GM23338 (cell line): ENCODE data around the gene PTGIS. TPM values are rescaled to one million over a fixed set of nuclear protein-coding genes. Genes with fewer than 3 reads are reported as not detected.

Experiments used
- ATAC-seq: fragments of 200-7000 bp; cut with Tn5 transposase; 3 replicates; pipeline ENCODE4 v1.9.1; 2020
- DNase-seq: peaks from one replicate; pipeline ENCODE4 v3.0.0-alpha.2; 2015; ENCODE audit warnings: low spot score
- H2AFZ ChIP-seq: fragments of 200-600 bp; sonication (generic); 2 replicates; pipeline ENCODE4 v1.8.0; 2016; ENCODE audit warnings: antibody characterized with exemption, mild to moderate bottlenecking, moderate library complexity
- H3F3A ChIP-seq: fragments of 200-600 bp; sonication (generic); replicated peaks from 2 replicates; pipeline ENCODE4 v1.8.0; 2017; ENCODE audit warnings: antibody characterized with exemption, mixed run types, low read depth
- H3K27ac ChIP-seq: fragments of 200-600 bp; sonication (generic); 2 replicates; pipeline ENCODE4 v1.6.1; 2016; ENCODE audit warnings: low read depth
- H3K27me3 ChIP-seq: fragments of 200-600 bp; sonication (generic); 2 replicates; pipeline ENCODE4 v1.8.0; 2016; ENCODE audit warnings: mild to moderate bottlenecking, mixed run types, moderate library complexity; ENCODE audit not compliant: insufficient read depth
- H3K36me3 ChIP-seq: fragments of 200-600 bp; sonication (generic); 2 replicates; pipeline ENCODE4 v1.8.0; 2016; ENCODE audit warnings: mild to moderate bottlenecking; ENCODE audit not compliant: insufficient read depth
- H3K4me1 ChIP-seq: fragments of 200-600 bp; sonication (generic); 2 replicates; pipeline ENCODE4 v1.8.0; 2016; ENCODE audit warnings: mild to moderate bottlenecking, moderate library complexity; ENCODE audit not compliant: insufficient read depth
- H3K4me2 ChIP-seq: fragments of 200-600 bp; sonication (generic); 2 replicates; pipeline ENCODE4 v1.7.1; 2017; ENCODE audit warnings: mixed run types
- H3K4me3 ChIP-seq: fragments of 200-600 bp; sonication (generic); 2 replicates; pipeline ENCODE4 v1.6.1; 2016; ENCODE audit warnings: mixed run types
- H3K79me2 ChIP-seq: fragments of 200-600 bp; sonication (generic); replicated peaks from 2 replicates; pipeline ENCODE4 v1.8.0; 2017; ENCODE audit warnings: mild to moderate bottlenecking; ENCODE audit not compliant: insufficient read depth
- H3K9me2 ChIP-seq: fragments of 200-600 bp; sonication (generic); 2 replicates; pipeline ENCODE4 v1.8.0; 2017; ENCODE audit not compliant: insufficient read depth
- H4K20me1 ChIP-seq: fragments of 200-600 bp; sonication (generic); replicated peaks from 2 replicates; pipeline ENCODE4 v1.8.0; 2017; ENCODE audit warnings: mild to moderate bottlenecking; ENCODE audit not compliant: insufficient read depth
- H3K27ac Mint-ChIP-seq: 2 replicates; pipeline ENCODE4 v1.8.0; 2020; ENCODE audit warnings: inconsistent platforms, mild to moderate bottlenecking, moderate library complexity, mixed read lengths
- H3K27me3 Mint-ChIP-seq: 3 replicates; pipeline ENCODE4 v1.8.0; 2022; ENCODE audit warnings: low read depth, mild to moderate bottlenecking, moderate library complexity, mixed read lengths, inconsistent platforms; ENCODE audit not compliant: insufficient read depth, poor library complexity
- H3K36me3 Mint-ChIP-seq: 3 replicates; pipeline ENCODE4 v1.8.0; 2021; ENCODE audit warnings: low read depth, mild to moderate bottlenecking, inconsistent platforms, moderate library complexity, mixed read lengths
- H3K4me1 Mint-ChIP-seq: 3 replicates; pipeline ENCODE4 v1.8.0; 2020; ENCODE audit warnings: mild to moderate bottlenecking, inconsistent platforms, mixed read lengths
- H3K4me3 Mint-ChIP-seq: 3 replicates; pipeline ENCODE4 v1.8.0; 2021; ENCODE audit warnings: moderate library complexity, mild to moderate bottlenecking, inconsistent platforms, mixed read lengths
- H3K9me3 Mint-ChIP-seq: 3 replicates; pipeline ENCODE4 v1.8.0; 2020; ENCODE audit warnings: moderate library complexity, mild to moderate bottlenecking, inconsistent platforms, mixed read lengths
- JUNB ChIP-seq: IDR thresholded peaks from one replicate; pipeline ENCODE4 v1.6.1; 2016; ENCODE audit warnings: antibody characterized with exemption; ENCODE audit not compliant: unreplicated experiment
- NANOG ChIP-seq: IDR thresholded peaks from 2 replicates; pipeline ENCODE4 v1.6.1; 2016; ENCODE audit warnings: antibody characterized with exemption, borderline replicate concordance
- STAT1 ChIP-seq: IDR thresholded peaks from one replicate; pipeline ENCODE4 v1.6.1; 2016; ENCODE audit warnings: antibody characterized with exemption; ENCODE audit not compliant: unreplicated experiment
- ZNF114 ChIP-seq: fragments of 250-450 bp; sonication (Bioruptor Pico); IDR thresholded peaks from 2 replicates; pipeline ENCODE4 v1.5.0; 2020; ENCODE audit warnings: mild to moderate bottlenecking, moderate library complexity
- ZNF331 ChIP-seq: fragments of 250-450 bp; sonication (Bioruptor Pico); IDR thresholded peaks from 2 replicates; pipeline ENCODE4 v1.5.0; 2020; ENCODE audit warnings: low read depth, mild to moderate bottlenecking, moderate library complexity
- polyA plus RNA-seq: library from polyadenylated mRNA; unstranded; fragments of >200 nt; fragmentation: Nextera tagmentation; extraction: Ambion mirVana; gene quantifications from 2 replicates; pipeline ENCODE4 v1.2.1, GENCODE V29; 2016
- total RNA-seq: library from RNA; depleted of rRNA; stranded (reverse); fragments of >200 nt; shearing (Covaris generic); gene quantifications from 2 replicates; pipeline ENCODE4 v1.2.3, GENCODE V29; 2014
- TF ChIP-seq, protein P1 (sequence below): fragments of 250-450 bp; sonication (Bioruptor Pico); IDR thresholded peaks from 2 replicates; pipeline ENCODE4 v1.5.0; 2020; ENCODE audit warnings: mild to moderate bottlenecking, moderate library complexity
- TF ChIP-seq, protein P2 (sequence below): IDR thresholded peaks from one replicate; pipeline ENCODE4 v1.6.1; 2018; ENCODE audit warnings: antibody characterized with exemption; ENCODE audit not compliant: unreplicated experiment
- TF ChIP-seq, protein P3 (sequence below), 2 experiments: fragments of 200-600 bp in 1 of 2; sonication (generic) in 1 of 2; conservative IDR thresholded peaks; 2 replicates each; pipeline versions ENCODE4 v1.5.1 to v1.6.1; 2016 to 2017; ENCODE audit warnings: antibody characterized with exemption in 2 of 2, low read depth in 2 of 2, mild to moderate bottlenecking in 2 of 2, moderate library complexity in 1 of 2

The PTGIS gene
- total and polyA plus RNA-seq, 2 experiments from 2014 or later = 6.6 to 28.7 TPM

DNA sequence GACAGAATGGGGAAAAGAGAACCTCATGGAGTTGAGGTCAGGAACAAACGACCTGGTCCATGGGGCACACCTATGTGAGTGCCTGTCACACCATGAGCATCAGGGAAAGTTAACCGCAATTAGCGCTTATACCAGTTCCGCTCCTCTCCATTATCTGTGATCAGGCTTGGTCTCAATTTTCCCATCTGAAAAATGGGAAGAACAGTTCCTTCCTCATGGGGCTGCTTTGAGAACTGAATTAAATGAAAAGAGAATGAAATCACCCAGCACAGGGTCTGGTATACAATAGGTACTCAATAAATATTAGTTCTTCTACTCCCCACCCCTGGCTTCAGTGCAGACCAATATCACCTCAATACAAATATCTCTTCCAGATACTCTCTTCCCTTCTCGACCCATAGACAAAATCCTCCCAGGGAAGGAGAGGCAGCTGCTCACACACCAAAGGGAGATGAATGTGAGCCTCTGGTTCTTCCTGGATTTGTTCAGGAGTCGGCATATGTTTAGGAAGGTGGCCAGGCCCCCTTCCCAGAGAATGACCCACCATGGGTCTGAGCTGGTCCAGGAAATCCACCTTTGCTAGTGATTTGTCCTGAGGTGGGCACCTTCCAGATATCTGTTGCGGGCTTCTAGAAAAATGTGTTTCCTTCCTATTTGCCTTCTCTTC, 2.4 kb upstream of the PTGIS start (continued):
- TF ChIP-seq, protein P1, sequence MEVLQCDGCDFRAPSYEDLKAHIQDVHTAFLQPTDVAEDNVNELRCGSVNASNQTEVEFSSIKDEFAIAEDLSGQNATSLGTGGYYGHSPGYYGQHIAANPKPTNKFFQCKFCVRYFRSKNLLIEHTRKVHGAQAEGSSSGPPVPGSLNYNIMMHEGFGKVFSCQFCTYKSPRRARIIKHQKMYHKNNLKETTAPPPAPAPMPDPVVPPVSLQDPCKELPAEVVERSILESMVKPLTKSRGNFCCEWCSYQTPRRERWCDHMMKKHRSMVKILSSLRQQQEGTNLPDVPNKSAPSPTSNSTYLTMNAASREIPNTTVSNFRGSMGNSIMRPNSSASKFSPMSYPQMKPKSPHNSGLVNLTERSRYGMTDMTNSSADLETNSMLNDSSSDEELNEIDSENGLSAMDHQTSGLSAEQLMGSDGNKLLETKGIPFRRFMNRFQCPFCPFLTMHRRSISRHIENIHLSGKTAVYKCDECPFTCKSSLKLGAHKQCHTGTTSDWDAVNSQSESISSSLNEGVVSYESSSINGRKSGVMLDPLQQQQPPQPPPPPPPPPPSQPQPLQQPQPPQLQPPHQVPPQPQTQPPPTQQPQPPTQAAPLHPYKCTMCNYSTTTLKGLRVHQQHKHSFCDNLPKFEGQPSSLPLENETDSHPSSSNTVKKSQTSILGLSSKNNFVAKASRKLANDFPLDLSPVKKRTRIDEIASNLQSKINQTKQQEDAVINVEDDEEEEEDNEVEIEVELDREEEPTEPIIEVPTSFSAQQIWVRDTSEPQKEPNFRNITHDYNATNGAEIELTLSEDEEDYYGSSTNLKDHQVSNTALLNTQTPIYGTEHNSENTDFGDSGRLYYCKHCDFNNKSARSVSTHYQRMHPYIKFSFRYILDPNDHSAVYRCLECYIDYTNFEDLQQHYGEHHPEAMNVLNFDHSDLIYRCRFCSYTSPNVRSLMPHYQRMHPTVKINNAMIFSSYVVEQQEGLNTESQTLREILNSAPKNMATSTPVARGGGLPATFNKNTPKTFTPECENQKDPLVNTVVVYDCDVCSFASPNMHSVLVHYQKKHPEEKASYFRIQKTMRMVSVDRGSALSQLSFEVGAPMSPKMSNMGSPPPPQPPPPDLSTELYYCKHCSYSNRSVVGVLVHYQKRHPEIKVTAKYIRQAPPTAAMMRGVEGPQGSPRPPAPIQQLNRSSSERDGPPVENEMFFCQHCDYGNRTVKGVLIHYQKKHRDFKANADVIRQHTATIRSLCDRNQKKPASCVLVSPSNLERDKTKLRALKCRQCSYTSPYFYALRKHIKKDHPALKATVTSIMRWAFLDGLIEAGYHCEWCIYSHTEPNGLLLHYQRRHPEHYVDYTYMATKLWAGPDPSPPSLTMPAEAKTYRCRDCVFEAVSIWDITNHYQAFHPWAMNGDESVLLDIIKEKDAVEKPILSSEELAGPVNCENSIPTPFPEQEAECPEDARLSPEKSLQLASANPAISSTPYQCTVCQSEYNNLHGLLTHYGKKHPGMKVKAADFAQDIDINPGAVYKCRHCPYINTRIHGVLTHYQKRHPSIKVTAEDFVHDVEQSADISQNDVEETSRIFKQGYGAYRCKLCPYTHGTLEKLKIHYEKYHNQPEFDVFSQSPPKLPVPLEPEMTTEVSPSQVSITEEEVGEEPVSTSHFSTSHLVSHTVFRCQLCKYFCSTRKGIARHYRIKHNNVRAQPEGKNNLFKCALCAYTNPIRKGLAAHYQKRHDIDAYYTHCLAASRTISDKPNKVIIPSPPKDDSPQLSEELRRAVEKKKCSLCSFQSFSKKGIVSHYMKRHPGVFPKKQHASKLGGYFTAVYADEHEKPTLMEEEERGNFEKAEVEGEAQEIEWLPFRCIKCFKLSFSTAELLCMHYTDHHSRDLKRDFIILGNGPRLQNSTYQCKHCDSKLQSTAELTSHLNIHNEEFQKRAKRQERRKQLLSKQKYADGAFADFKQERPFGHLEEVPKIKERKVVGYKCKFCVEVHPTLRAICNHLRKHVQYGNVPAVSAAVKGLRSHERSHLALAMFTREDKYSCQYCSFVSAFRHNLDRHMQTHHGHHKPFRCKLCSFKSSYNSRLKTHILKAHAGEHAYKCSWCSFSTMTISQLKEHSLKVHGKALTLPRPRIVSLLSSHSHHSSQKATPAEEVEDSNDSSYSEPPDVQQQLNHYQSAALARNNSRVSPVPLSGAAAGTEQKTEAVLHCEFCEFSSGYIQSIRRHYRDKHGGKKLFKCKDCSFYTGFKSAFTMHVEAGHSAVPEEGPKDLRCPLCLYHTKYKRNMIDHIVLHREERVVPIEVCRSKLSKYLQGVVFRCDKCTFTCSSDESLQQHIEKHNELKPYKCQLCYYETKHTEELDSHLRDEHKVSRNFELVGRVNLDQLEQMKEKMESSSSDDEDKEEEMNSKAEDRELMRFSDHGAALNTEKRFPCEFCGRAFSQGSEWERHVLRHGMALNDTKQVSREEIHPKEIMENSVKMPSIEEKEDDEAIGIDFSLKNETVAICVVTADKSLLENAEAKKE = no peak
- no peak for TF ChIP-seq NANOG
- no peak for TF ChIP-seq ZNF331

DNA sequence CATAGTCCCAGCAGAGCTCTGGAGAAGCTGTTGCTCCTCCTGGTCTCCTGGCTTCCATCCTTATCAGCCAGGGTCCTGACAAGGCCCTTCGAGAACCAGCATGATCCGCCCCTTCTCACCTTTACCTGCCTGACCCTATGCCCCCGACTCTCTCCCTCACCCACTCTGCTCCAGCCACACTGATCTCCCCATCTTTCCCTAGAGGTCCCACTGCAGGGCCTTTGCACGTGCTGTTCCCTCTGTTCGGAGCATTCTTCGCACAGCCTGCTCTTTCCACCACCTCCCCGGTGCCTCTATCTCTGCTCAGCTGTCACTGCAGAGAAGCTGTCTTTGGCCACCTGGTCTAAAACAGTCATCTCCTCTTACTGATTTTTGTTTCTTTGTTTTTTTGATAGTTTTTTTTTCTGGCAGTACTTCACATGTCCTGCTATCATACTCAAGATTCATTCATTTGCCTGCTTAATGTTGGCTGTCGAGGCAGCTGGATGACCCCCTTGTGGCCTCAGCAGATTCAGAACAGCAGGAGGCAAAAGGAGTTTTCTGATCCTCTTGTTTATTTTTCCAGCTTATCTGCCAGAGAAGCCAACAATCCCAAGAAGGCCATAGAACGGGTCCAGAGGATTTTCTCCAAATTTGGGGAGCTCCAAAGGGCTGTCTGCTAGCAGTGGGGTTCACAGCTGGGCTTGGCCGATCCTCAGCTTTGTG, 1.6 kb upstream of the PTGIS start:
- Mint-ChIP-seq H3K27me3 (peaks cover 16% of the 10 kb centered on the region), H3K27ac (peak overlapping the region; percentile 89; the same call in 1 of the 2 replicates), H3K4me1 (peaks cover 45% of the 10 kb centered on the region), H3K9me3 (no peaks in the 10 kb centered on the region), H3K4me3 (peak overlapping the region; percentile 79), H3K36me3 (peaks cover 6% of the 10 kb centered on the region; the same call in 2 of the 3 replicates)
- Histone ChIP-seq H4K20me1 (no peaks in the 10 kb centered on the region), H3F3A (0 out of 2 replicates have a peak, but pooled peaks cover 8% of the 10 kb centered on the region), H3K36me3 (no peaks in the 10 kb centered on the region), H3K27me3 (no peaks in the 10 kb centered on the region), H2AFZ (no peak overlapping the region), H3K4me3 (peak overlapping the region; percentile 62), H3K4me1 (peaks cover 44% of the 10 kb centered on the region), H3K9me2 (no peaks in the 10 kb centered on the region), H3K27ac (peak overlapping the region; percentile 99), H3K4me2 (peak overlapping the region; percentile 89), H3K79me2 (peaks cover 25% of the 10 kb centered on the region)
- ATAC-seq (no peak), DNase-seq (no peak)
- TF ChIP-seq, protein P2, sequence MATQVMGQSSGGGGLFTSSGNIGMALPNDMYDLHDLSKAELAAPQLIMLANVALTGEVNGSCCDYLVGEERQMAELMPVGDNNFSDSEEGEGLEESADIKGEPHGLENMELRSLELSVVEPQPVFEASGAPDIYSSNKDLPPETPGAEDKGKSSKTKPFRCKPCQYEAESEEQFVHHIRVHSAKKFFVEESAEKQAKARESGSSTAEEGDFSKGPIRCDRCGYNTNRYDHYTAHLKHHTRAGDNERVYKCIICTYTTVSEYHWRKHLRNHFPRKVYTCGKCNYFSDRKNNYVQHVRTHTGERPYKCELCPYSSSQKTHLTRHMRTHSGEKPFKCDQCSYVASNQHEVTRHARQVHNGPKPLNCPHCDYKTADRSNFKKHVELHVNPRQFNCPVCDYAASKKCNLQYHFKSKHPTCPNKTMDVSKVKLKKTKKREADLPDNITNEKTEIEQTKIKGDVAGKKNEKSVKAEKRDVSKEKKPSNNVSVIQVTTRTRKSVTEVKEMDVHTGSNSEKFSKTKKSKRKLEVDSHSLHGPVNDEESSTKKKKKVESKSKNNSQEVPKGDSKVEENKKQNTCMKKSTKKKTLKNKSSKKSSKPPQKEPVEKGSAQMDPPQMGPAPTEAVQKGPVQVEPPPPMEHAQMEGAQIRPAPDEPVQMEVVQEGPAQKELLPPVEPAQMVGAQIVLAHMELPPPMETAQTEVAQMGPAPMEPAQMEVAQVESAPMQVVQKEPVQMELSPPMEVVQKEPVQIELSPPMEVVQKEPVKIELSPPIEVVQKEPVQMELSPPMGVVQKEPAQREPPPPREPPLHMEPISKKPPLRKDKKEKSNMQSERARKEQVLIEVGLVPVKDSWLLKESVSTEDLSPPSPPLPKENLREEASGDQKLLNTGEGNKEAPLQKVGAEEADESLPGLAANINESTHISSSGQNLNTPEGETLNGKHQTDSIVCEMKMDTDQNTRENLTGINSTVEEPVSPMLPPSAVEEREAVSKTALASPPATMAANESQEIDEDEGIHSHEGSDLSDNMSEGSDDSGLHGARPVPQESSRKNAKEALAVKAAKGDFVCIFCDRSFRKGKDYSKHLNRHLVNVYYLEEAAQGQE = no peak
- TF ChIP-seq STAT1 (no peak), JUNB (no peak), ZNF114 (CRISPR knock-in tag) (no peak)
- TF ChIP-seq, protein P3, sequence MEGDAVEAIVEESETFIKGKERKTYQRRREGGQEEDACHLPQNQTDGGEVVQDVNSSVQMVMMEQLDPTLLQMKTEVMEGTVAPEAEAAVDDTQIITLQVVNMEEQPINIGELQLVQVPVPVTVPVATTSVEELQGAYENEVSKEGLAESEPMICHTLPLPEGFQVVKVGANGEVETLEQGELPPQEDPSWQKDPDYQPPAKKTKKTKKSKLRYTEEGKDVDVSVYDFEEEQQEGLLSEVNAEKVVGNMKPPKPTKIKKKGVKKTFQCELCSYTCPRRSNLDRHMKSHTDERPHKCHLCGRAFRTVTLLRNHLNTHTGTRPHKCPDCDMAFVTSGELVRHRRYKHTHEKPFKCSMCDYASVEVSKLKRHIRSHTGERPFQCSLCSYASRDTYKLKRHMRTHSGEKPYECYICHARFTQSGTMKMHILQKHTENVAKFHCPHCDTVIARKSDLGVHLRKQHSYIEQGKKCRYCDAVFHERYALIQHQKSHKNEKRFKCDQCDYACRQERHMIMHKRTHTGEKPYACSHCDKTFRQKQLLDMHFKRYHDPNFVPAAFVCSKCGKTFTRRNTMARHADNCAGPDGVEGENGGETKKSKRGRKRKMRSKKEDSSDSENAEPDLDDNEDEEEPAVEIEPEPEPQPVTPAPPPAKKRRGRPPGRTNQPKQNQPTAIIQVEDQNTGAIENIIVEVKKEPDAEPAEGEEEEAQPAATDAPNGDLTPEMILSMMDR (conservative IDR thresholded peaks at IDR 0.05; ENCODE audit: low read depth in 2 of 2) = no peak
